Effector memory CD4-positive, alpha-beta T cell (primary cell): Measurements from ENCODE around the gene TMEM178B.

Source experiments
- DNase-seq, 3 donors: peaks; one replicate each; pipeline ENCODE4 v3.0.0-alpha.2; 2020
- H3K27ac ChIP-seq: 2 replicates; pipeline ENCODE4 v1.7.0; 2013; ENCODE audit warnings: mild to moderate bottlenecking, low read length, moderate library complexity; ENCODE audit not compliant: insufficient read depth, poor library complexity, severe bottlenecking
- H3K27me3 ChIP-seq: replicated peaks from 2 replicates; pipeline ENCODE4 v1.7.0; 2013; ENCODE audit warnings: mild to moderate bottlenecking, low read length; ENCODE audit not compliant: insufficient read depth, control insufficient read depth, poor library complexity, severe bottlenecking
- H3K36me3 ChIP-seq: 2 replicates; pipeline ENCODE4 v1.7.0; 2013; ENCODE audit warnings: mild to moderate bottlenecking, low read length, moderate library complexity; ENCODE audit not compliant: control insufficient read depth, insufficient read depth
- H3K4me1 ChIP-seq: 2 replicates; pipeline ENCODE4 v1.7.0; 2013; ENCODE audit warnings: low read length, mild to moderate bottlenecking; ENCODE audit not compliant: control insufficient read depth, insufficient read depth, poor library complexity, severe bottlenecking
- H3K4me3 ChIP-seq: 2 replicates; pipeline ENCODE4 v1.7.0; 2013; ENCODE audit warnings: low read length, low read depth, mild to moderate bottlenecking; ENCODE audit not compliant: insufficient read depth, poor library complexity, severe bottlenecking
- H3K9me3 ChIP-seq: 2 replicates; pipeline ENCODE4 v1.7.0; 2013; ENCODE audit warnings: mild to moderate bottlenecking, low read length, moderate library complexity; ENCODE audit not compliant: control insufficient read depth

The TMEM178B gene

DNA sequence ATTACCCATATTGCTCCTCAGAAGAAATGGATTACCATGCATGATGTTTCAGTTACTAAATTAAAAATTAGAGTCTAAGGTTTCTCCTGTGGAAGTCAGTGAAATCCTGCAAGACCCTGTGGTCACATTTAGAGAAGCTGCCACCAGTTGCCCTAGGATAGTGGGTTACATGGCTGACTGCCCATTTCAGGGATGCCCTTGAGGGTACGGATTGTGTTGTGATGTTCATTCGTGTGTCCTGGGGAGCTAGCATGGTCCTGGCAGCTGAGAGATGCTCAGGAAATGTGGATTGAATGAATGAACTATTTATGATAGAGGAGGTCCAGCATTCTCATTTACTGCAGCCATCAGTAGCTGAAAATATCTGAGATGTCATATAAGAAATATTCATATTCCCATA lies 55.1 kb downstream of the TMEM178B start:
- no peak overlapping the region for H3K27ac ChIP-seq
- H3K27me3 ChIP-seq: no peaks in the 10 kb centered on the region
- H3K4me1 ChIP-seq: no peaks in the 10 kb centered on the region
- no peak for DNase-seq
- no peak overlapping the region for H3K4me3 ChIP-seq
- no peaks in the 10 kb centered on the region for H3K9me3 ChIP-seq
- no peaks in the 10 kb centered on the region for H3K36me3 ChIP-seq

DNA sequence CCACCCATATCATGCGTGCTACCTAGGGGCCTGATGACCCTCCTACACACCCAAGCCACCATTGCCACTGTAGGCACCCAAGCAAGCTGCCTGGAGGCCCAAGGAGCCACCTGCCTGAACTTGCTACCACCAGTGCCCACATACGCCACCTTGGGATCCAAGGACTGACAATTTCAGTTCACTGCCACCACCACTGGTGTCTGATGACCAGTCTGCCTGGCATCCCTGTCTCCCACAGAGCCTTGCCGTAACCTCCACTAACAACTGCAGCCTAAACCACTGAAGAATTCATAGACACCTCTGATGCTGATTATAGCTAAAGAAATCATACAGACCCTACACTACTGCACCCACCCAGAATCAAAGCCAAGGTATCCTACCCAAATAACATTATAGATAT lies 58.8 kb downstream of the TMEM178B start:
- H3K4me3 ChIP-seq: no peak overlapping the region
- H3K27ac ChIP-seq: no peak overlapping the region
- no peaks in the 10 kb centered on the region for H3K27me3 ChIP-seq
- H3K36me3 ChIP-seq: no peaks in the 10 kb centered on the region
- no peaks in the 10 kb centered on the region for H3K4me1 ChIP-seq
- no peak for DNase-seq
- H3K9me3 ChIP-seq: no peaks in the 10 kb centered on the region

DNA sequence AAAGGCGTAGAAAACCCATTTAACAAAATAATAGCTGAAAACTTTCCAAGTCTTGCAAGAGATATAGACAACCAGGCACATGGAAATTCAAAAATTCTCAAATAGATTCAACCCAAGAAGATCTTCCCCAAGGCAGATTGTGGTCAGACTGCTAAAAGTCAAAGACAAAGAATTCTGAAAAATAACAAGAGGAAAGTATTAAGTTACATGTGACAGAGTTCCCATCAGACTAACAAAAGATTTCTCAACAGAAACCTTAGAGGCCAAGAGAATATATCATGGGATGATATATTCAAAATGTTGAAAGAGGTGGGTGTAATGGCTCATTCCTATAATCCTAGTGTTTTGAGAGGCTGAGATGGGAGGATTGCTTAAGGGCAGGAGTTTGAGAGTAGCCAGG lies 59.8 kb downstream of the TMEM178B start:
- no peak for DNase-seq
- Histone ChIP-seq H3K4me3 (no peak overlapping the region), H3K4me1 (no peaks in the 10 kb centered on the region), H3K27me3 (no peaks in the 10 kb centered on the region), H3K36me3 (no peaks in the 10 kb centered on the region), H3K9me3 (no peaks in the 10 kb centered on the region), H3K27ac (no peak overlapping the region)

DNA sequence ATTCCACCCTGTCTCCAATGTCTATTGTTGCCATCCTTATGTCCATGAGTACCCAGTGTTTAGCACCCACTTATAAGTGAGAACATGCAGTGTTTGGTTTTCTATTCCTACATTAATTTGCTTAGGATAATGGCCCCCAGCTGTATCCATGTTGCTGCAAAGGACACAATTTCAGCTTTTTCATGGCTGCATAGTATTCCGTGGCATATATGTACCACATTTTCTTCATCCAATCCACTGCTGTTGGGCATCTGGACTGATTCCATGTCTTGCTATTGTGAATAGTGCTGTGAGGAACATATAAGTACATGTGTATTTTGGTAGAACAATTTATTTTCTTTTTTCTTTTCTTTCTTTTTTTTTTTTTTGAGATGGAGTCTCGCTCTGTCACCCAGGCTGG lies 68.2 kb downstream of the TMEM178B start:
- H3K36me3 ChIP-seq: no peaks in the 10 kb centered on the region
- H3K9me3 ChIP-seq: no peaks in the 10 kb centered on the region
- DNase-seq: no peak
- no peaks in the 10 kb centered on the region for H3K27me3 ChIP-seq
- no peaks in the 10 kb centered on the region for H3K4me1 ChIP-seq
- no peak overlapping the region for H3K4me3 ChIP-seq
- H3K27ac ChIP-seq: no peak overlapping the region

DNA sequence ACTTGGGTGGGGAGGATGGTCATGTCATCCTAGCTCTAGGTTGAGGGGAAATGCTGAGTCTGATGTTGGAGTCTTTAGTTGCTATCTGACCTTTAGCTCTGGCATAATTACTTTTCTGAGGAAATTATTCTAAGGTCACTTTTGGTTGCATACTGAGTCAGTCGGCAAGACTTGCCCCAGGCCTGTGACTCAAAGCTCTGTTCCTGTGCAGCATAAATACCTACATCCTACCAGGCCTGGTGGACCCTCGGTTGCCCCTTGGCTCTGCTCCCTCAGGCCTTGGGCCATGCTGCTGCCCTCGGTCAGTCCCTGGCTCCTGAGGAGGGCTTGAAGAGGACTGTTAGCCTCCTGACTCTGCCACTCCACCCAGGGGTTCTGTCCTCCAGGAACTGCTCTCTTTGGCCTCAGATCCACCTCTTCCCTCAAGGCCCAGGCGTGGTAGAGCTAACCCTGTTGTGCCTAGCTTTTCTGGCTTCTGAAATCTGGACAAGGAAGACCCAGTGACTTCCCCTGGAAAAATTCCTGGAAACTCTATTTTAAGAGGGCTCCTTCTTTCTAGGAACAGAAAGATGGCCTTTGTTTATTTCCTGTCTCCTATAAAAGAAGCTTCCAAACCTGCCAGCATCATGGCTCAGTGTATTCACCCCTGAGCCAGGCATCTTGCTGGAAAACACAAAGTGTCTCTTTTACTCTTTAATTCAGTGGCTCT lies 71.2 kb downstream of the TMEM178B start:
- Histone ChIP-seq H3K27ac (no peak overlapping the region), H3K4me3 (no peak overlapping the region), H3K27me3 (no peaks in the 10 kb centered on the region), H3K4me1 (no peaks in the 10 kb centered on the region), H3K9me3 (no peaks in the 10 kb centered on the region), H3K36me3 (no peaks in the 10 kb centered on the region)
- no peak for DNase-seq

DNA sequence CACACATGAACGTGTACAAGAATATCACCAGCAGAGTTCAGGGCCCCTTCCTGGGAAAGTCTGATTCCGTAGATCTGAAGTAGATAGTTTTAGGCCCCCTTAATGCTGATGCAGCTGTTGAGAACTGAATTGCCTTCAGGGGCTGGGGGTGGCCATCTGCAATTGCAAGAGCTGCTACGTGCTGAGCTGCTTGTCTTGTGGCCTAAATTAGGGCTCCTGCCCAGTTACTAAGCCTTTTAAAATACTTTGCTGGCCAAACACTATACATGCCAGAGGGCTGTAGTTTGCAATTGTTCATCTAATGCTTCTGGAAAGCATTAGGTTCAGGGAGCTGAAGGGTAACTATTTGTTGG lies 71.7 kb downstream of the TMEM178B start:
- no peak overlapping the region for H3K27ac ChIP-seq
- DNase-seq: no peak
- H3K9me3 ChIP-seq: no peaks in the 10 kb centered on the region
- H3K4me3 ChIP-seq: no peak overlapping the region
- H3K27me3 ChIP-seq: no peaks in the 10 kb centered on the region
- H3K36me3 ChIP-seq: no peaks in the 10 kb centered on the region
- H3K4me1 ChIP-seq: no peaks in the 10 kb centered on the region

DNA sequence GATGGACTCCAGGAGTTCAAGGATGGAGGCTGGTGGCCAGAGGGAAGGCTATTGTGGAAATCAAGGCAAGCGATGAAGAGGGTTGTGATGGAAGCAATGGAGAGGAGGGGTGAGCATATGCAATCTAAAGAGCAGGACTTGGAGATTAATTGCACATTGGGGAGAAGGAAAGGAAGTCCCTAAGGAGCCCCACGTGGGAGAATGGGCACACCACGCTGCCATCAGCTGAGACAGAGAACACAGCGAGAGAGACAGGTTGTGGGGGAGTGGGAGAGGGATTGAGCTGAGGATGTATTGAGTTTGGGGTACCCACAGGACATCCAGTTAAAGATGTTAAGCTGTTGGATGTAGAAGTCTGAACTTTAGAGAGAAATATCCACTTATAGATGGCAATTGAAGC lies 73.6 kb downstream of the TMEM178B start:
- Histone ChIP-seq H3K27ac (no peak overlapping the region), H3K9me3 (no peaks in the 10 kb centered on the region), H3K36me3 (no peaks in the 10 kb centered on the region), H3K4me3 (no peak overlapping the region), H3K27me3 (no peaks in the 10 kb centered on the region), H3K4me1 (no peaks in the 10 kb centered on the region)
- no peak for DNase-seq

DNA sequence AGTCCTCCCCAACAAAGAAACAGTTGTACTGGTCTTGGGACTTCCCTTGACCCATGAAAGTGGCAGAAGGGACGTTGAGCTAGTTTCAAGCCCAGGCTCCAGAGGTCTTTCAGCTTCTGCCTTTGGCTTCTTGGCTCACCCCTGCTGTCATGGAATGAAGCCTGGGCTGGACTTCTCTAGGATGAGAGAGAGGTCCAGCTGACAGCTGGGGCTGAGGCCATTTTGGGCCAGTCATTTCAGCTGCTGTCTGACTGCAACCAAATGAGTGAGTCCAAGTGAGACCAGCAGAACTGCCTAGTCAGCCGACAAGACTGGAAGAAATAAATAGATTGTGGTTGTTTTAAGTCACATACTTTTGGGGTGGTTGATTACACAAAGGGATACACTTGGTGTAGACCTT lies 76.6 kb downstream of the TMEM178B start:
- Histone ChIP-seq H3K4me1 (no peaks in the 10 kb centered on the region), H3K36me3 (no peaks in the 10 kb centered on the region)
- DNase-seq: no peak

DNA sequence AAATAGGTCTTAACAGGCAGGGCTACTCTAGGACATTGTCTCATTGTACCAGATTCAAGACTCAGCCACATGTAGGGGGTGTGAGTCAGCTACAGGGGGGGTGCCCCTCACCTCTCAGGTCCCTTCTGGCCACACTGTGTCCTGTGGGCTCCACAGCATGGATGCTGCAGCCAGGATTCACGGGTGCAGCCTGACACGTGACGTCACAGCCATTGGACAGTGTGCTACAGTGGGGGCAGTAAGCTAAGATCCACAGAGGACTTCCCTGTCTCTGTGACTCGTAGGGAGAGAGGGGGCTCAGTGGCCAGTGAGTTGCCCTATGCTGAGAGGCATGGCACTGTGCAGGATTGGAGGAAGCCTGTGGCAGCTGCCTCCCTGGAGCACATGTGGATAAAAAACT lies 77.9 kb downstream of the TMEM178B start:
- no peaks in the 10 kb centered on the region for H3K4me1 ChIP-seq
- no peak overlapping the region for H3K27ac ChIP-seq
- H3K36me3 ChIP-seq: no peaks in the 10 kb centered on the region
- H3K4me3 ChIP-seq: no peak overlapping the region
- no peaks in the 10 kb centered on the region for H3K9me3 ChIP-seq
- no peaks in the 10 kb centered on the region for H3K27me3 ChIP-seq
- DNase-seq: no peak

More for the DNA sequence above, 76.6 kb downstream of the TMEM178B start:
- no peak overlapping the region for H3K27ac ChIP-seq
- H3K9me3 ChIP-seq: no peaks in the 10 kb centered on the region
- H3K4me3 ChIP-seq: no peak overlapping the region
- no peaks in the 10 kb centered on the region for H3K27me3 ChIP-seq

DNA sequence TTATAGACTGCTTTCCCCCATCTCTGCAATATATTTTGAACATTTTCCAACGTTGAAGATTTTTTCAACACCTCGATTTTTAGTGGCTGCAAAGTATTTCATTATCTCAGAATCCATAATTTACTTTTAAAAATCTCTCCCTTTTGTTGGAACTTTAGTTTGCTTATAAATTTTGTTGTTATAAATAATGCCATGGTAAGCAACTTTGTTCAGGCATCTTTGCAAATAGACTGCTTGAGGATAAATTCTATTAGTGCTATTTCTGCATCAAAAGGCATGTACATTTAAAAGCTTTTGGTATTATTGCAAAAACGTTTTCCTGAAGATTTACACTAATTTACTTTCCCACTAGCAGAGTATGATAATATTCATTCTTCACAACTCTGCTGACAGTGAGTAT lies 79.4 kb downstream of the TMEM178B start:
- Histone ChIP-seq H3K27me3 (no peaks in the 10 kb centered on the region), H3K4me1 (no peaks in the 10 kb centered on the region), H3K27ac (no peak overlapping the region), H3K4me3 (no peak overlapping the region), H3K9me3 (no peaks in the 10 kb centered on the region), H3K36me3 (no peaks in the 10 kb centered on the region)
- DNase-seq: no peak
